ENCODE data around the gene SPON1. TPM values are rescaled to one million over a fixed set of nuclear protein-coding genes. Genes with fewer than 3 reads are reported as not detected.

The SPON1 gene
- total RNA-seq, 1 experiment from 2014 or later, result 0.10 TPM

- no peak overlapping the region for H3K4me3 ChIP-seq (ENCODE audit: low read depth in 2 of 2, low read length in 2 of 2)
- H3K36me3 ChIP-seq (ENCODE audit: control insufficient read depth, insufficient read depth, low read length), result no peaks in the 10 kb centered on the region
- H3K27me3 ChIP-seq (ENCODE audit: control insufficient read depth, insufficient read depth, low read length), result peaks cover 2% of the 10 kb centered on the region
- intact Hi-C loops (cut with micrococcal nuclease; ENCODE audit: unreplicated experiment) (no loop called here), in situ Hi-C loops (cut with HindIII; ENCODE audit: low pct_unique_long_range_greater_than_20kb, low sequenced_read_pairs) (no loop called here)
- ATAC-seq (no peak), DNase-seq (ENCODE audit: low read depth, low spot score) (no peak)
- ChIA-PET POLR2A (no interaction called here), CTCF (no interaction called here)
- H3K4me1 ChIP-seq (ENCODE audit: control insufficient read depth, insufficient read depth, low read length), result no peaks in the 10 kb centered on the region
- TF ChIP-seq CTCF (IDR thresholded peaks at IDR 0.05) (no peak), SIN3A (IDR thresholded peaks at IDR 0.05; ENCODE audit: borderline replicate concordance, insufficient read depth, low read depth, low read length) (no peak), REST (IDR thresholded peaks at IDR 0.05; ENCODE audit: insufficient read depth in 1 of 2, low read depth in 2 of 2, low read length in 1 of 2) (no peak), TCF7L2 (IDR thresholded peaks at IDR 0.05; ENCODE audit: low read depth, low read length) (no peak)
- no peaks in the 10 kb centered on the region for H3K9me3 ChIP-seq (ENCODE audit: control insufficient read depth, insufficient read depth, low read depth, low read length)
- no peak overlapping the region for H3K27ac ChIP-seq (ENCODE audit: low read length)
- BruUV-seq (replicated peaks), result no TSS peak
These were observed 223.7 kb downstream of the SPON1 start for GRCh38 chr11:14186046-14186775.

DNA sequence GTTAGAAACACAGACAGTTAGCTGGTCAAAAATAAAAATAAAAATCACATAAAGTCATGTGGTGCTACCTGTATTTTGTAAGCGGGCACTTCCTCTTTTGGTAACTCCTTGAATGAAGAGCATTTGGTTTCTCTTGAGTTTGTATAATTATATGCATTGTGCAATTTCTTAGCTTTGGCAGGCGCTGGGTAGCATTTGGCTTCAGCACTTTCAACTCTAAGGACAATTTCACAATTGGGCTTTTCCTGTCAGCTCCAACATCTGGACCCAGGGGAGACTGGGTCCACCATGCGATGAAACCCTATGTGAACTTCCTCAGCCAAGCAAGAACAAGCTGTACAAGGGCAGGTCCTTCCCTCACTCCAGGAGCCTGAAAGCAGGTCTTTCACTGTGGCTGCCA is 227.4 kb downstream of the SPON1 start:
- CTCF ChIA-PET, result no interaction called here
- BruUV-seq (replicated peaks), result no TSS peak

More for the DNA sequence above, 227.4 kb downstream of the SPON1 start:
- no peak overlapping the region for H3K4me3 ChIP-seq (ENCODE audit: low read depth in 2 of 2, low read length in 2 of 2)
- no peak overlapping the region for H3K27ac ChIP-seq (ENCODE audit: low read length)
- no peaks in the 10 kb centered on the region for H3K9me3 ChIP-seq (ENCODE audit: control insufficient read depth, insufficient read depth, low read depth, low read length)
- H3K36me3 ChIP-seq (ENCODE audit: control insufficient read depth, insufficient read depth, low read length), result no peaks in the 10 kb centered on the region
- ATAC-seq, result no peak
- no peak for DNase-seq (ENCODE audit: low read depth, low spot score)
- TF ChIP-seq REST (IDR thresholded peaks at IDR 0.05; ENCODE audit: insufficient read depth in 1 of 2, low read depth in 2 of 2, low read length in 1 of 2) (no peak), POLR2AphosphoS5 (IDR thresholded peaks at IDR 0.05; ENCODE audit: low read depth, low read length) (no peak), SIN3A (IDR thresholded peaks at IDR 0.05; ENCODE audit: borderline replicate concordance, insufficient read depth, low read depth, low read length) (no peak), CTCF (IDR thresholded peaks at IDR 0.05) (no peak), TCF7L2 (IDR thresholded peaks at IDR 0.05; ENCODE audit: low read depth, low read length) (no peak)
- intact Hi-C loops (cut with micrococcal nuclease; ENCODE audit: unreplicated experiment) (no loop called here), in situ Hi-C loops (cut with HindIII; ENCODE audit: low pct_unique_long_range_greater_than_20kb, low sequenced_read_pairs) (no loop called here)
- POLR2A ChIA-PET, result no interaction called here
- H3K4me1 ChIP-seq (ENCODE audit: control insufficient read depth, insufficient read depth, low read length), result no peaks in the 10 kb centered on the region
- H3K27me3 ChIP-seq (ENCODE audit: control insufficient read depth, insufficient read depth, low read length), result no peaks in the 10 kb centered on the region; the same call in none of the 2 replicates
